NCI-H1417 (cell line): ENCODE measurements around the gene SSTR3.
"Not testable (repeated sequence)": the region's sequence is repeated elsewhere in the genome, so short reads cannot be mapped to it uniquely, and the experiment has no call there.

Source experiments
- DNase-seq, 3 experiments: peaks; one replicate each; lab custom pipeline; 2025; lab: John Stamatoyannopoulos, UW

Gene SSTR3

DNA sequence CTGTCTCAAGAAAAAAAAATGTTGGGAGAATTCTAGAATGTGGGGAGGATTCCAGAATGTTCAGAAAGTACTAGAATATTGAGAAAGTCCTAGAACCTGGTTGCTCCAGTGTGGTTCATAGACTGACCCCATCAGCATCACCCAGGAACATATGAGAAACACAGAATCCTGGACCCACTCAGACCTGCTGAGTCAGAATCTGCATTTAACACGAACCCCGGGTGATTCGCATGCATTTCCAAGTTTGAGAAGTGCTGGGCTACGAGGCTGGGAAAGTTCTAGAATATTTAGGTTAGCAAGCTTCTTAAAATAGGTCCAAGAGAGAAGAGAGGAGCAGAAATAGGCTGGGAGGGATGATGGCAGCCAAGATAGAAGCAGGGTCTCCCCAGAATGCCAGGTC is 30.6 kb downstream of the SSTR3 start:
- DNase-seq: no peak

DNA sequence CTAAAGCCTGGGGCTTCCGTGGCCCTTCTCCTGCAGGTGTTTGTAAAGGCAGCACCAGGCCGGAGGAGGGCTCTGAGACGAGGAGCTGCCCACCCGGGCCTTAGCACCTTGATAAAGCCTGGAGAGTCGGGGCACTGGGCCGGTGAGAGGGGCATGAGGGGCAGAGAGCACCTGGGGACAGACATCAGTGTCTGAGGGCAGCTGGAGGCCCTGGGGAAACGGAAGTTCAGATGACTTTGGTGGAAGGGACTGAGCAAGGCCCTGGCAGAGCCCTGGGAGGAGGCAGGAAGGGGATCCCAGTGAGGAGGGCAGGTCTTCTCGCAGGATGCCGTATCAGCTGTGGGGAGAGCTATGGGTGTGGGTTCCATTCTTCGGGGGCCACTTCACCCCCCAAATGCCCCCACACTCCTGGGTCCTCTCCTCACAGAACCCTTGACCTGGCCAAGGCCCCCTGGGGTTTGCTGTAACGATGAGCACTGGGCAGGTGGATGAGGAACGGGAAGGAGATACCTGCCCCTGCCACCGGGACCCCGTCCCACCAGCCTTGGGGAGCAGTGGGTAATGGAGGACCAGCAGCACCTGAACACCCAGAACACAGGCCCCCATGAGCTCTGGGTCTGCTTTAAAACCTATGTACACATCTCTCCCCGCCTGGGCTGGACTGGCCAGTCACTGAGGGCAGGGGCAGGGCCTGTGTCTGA is 31.6 kb downstream of the SSTR3 start:
- DNase-seq: no peak

DNA sequence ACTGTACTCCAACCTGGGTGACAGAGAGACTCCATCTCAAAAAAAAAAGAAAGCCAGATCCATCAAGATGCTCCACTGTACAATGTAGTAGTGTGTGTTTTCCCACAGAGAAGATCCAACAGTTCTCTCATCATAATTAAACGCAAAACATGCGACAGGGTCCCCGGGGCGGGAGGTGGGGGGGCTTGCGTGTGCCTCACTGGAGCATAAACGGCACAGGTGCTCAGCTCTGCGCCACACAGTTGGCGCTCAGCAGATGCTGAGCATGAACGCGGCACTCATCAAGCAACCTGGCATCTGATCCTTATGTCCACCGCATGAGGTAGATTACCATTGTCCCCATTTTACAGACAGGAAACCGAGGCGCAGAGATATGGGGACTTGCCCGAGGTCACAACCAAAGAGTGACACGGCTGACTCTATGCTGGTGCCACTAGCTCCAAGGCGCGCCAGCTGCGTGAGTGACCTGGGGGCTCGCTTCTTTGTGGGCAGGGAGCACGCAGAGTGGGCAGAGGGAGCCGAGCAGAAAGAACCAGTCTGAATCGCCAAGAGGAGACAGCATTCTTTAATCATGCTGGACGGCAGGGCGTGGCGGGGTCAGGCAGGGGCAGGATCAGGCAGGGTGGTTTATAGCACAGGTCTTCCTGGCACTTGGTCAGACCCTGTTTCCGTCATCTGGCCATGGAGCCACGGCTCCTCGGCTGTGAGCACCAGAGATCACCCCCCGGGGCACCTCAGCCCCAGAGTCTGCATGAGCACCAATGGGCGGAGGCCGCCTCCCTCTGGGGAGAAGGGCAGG is 32.5 kb downstream of the SSTR3 start:
- DNase-seq: no peak

DNA sequence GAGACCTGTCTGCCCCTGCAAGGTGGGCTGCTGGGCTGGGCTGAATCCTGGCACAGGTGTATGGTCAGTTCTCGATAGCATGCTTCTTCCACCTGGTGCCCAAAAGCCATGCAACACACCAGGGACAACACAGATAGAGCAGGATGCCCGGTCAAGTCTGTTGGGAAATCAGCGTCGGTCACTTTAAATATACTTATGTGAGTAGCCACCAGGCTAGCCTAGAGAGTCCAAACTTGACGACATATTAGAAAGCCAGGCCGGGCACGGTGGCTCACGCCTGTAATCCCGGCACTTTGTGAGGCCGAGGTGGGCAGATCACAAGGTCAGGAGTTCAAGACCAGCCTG is 33.2 kb downstream of the SSTR3 start:
- no peak for DNase-seq

DNA sequence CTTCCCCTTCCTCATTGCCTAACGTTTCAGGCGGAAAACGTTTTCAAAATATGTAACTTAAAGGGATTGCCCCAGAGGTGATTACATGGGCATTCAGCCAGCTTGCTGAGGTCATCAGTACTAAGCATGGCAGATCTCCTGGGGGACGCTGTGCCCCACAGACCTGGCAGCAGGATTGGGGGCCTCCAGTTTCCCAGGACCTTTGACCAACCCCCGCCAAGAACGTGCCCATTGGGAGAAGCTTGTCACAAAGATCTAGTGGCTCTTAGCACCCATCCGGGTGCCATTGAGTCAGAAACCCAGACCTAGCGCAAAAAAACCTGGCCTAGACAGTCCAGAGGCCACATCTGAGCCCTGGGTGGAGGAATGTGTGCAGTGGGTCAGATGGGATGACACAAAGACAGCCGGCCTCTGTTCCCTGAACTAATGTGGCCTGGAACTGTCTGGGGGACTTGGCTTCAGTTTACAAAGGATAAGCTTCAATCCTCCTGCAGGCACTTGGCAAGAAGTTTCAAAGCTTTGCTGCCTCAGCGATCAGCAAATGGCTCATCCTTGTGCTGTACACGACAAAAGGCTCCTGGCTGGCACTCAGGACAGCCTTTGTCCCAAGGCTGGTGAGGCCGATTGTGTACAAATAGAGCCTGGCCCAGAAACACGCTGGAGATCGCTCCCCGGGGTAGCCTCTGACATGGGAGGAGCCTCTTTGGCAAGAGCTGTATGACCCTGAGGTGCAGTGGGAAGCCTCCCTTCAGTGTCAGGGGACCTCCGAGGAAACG is 33.7 kb downstream of the SSTR3 start:
- no peak for DNase-seq

DNA sequence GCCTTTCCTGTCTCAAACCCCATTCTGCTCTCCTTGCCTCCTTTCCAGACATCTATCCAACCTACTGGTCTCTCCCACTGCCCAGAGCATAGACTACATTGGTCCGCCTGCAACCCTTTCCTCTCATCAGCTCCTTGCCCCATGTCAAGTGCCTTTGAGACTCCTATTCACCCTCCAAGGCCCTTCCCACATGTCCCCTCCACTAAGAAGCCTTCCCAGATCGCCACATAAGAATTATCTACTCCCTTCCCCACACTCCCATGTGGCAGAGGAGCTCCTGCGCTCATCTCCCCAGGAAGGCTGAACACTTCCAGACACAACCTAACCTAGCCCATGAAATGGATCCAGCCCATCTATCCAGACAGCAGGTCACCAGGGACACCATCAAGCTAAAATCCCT is 34.5 kb downstream of the SSTR3 start:
- no peak for DNase-seq

DNA sequence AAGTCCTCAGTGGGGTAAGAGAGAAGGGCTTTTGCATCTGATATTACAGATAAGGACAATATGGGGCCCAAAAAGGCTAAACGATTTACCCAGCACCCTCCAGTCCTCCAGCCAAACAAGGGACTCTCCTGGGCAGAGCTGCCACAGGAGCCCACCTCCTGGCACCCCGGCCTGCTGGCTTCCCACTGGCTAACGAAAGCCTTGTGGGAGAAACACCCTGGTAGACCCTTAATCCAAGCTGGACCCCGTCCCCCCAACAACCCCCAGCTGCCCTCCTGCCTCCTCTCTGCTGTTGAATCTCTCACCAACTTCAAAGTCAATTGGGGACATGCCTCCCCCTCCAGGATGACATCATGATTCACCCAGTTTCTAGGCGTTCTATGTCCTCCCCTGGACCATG is 35.1 kb downstream of the SSTR3 start:
- no peak for DNase-seq

DNA sequence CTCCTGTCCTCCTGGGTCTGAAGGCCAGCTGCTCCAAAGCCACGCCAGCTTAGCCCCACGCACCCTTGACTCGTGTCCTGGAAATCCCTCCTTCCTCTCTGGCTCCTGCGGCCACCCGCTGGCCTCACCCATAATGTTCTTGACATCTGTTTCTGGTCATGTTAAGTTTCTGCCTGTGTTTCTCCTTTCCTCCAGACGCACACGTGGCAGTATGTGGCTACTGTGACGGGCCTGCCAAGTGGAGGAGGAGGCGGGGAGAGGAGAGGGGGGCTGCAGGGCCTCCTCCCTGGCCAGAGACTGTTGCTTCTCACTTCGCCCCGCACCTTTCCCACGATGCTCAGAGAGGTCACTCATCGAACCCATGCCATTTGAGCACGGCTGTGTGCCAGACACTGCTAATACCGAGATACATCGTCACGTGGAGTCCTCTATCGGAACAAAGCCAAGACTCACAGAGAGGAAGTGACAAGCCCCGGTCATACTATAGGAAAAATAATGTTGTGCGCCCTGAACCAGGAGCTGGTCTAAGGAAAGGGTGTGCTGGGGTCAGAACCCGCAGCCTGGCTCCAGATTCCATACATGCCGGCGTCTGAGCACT is 35.7 kb downstream of the SSTR3 start:
- no peak for DNase-seq

DNA sequence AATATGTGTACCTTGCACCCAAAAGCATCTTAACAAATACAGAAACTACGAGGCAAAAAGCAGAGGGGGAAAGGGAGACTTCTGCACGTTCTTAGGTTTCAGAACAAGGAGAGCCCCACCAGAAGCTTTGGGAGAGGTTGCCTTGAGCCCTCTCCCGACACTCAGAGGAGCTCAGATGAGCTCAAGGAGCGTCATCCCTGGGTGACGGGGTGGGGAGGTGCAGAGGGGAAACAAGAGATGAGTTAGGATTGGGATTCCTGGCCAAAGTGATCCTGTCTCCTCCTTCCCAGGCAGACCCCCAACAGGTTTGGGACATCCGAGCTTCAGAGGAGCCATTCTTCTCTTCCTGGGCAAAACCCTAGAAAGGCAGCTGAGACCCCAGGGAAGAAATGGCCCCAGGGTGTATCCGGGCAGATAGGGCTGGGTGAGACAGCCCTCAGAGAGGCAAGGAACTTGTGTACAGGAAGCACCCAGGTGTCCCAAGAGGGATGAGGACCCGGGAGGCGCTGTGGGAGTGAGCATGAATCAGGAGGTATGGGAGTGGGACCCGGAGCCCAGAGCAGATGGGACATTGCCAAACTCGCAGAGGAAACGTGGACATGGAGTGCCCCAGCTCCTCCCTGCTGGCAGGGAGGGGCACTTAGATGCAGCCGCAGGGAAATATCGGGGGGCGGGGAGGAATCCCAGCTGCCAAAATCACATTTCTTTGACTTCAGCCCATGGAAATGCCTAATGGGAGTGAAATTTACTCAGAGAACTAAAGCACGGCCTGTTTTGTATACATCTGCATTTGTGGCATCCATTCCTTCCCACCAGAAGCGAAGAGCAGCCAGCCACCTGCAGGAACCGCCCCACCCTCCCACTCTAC is 36.6 kb downstream of the SSTR3 start:
- no peak for DNase-seq

DNA sequence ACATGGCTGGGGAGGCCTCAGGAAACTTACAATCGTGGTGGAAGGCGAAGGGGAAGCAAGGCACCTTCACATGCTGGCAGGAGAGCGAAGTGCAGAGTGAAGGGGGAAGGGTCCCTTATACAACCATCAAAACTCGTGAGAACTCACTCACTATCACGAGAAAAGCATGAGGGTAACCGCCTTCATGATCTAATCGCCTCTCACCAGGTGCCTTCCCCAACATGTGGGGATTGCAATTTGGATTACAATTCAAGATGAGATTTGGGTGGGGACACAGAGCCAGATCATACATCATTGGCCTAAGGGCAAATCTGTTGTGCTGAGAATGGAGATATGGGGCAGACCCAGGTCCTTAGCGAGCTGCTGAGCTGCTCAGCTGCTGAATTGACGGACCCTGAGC is 37.3 kb downstream of the SSTR3 start:
- DNase-seq: no peak

DNA sequence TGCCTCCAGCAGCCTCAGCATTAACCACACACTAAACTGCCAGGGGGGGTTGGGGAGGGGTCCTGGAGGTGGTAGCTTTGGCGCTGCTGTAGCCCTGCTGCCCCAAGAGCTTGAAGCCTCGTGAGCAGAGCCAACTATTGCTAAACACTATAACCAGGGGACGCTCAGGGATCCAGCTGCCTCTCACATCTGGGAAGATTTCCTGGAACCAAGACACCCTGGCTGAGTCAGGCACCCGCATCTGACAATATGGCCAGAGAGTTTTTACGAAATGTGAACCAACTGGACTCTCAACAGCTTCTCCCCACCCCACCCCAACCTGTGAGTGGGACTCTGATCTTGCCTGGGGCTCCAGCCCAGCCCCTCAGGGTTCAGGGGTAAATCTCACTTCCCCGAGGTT is 38.6 kb downstream of the SSTR3 start:
- no peak for DNase-seq

DNA sequence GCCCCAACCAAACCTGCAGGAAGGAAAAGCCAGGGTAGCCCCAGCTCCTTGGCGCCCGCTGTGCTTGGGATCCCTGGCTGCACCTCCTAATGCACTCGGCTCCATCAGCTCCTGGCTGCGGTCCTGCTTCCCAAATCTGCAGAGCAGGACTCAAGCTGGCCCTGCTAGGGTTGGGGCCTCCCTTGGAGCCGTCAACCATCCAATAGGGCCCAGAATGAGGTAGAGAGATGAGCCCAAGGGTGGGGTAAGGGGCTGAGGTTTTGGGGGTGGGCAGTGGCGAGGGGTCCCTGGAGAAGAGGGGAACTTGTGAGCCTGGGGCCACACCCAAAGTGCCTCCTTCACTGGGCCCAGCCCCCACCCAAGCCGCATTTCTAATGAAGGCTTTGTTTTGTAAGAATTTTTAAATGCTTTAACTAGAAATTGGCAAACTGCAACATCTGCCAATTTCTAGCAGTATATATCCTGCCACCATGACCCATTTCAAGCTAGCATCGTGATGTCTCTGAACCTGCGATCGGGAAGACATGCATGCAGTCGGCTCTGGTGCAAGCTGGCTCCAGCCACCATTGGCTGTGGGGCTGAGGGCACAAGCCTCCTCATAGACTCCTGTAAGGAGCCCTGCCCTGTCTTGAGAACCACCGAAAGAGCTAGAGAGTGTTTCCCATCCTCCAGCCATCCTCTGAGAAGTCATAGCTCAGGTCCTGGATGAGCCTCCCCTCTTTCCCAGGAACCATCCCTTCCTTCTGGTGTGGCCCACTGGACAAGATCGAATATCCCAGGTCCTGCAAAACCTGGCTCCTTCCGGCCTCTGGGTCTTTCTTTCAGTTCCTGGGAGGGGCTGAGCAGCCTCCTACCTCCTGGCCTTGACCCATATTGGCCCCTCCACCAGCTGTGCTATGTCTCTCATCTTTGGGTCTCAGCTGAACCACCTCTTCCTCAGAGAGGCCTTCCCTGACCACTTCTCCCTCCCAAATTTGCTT is 39.7 kb downstream of the SSTR3 start:
- DNase-seq: no peak

DNA sequence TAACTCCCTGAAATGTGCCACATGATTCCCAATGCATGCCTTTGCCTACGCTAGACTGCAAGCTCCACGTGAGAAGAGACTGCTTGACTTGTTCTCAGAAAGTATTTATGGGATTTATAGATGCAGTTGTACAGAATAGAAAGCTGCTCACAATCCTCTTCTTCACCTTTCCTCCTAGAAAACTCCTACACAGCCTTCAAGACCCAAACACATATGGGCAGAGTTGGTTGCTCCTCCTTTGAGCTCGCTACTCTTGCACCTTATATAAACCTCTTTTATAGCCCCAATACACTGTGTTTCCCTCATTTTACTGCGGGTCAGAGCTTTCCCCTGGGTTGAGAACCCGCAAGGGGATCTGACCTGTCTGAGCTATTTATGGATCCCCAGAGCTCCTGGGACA is 40.6 kb downstream of the SSTR3 start:
- no peak for DNase-seq

DNA sequence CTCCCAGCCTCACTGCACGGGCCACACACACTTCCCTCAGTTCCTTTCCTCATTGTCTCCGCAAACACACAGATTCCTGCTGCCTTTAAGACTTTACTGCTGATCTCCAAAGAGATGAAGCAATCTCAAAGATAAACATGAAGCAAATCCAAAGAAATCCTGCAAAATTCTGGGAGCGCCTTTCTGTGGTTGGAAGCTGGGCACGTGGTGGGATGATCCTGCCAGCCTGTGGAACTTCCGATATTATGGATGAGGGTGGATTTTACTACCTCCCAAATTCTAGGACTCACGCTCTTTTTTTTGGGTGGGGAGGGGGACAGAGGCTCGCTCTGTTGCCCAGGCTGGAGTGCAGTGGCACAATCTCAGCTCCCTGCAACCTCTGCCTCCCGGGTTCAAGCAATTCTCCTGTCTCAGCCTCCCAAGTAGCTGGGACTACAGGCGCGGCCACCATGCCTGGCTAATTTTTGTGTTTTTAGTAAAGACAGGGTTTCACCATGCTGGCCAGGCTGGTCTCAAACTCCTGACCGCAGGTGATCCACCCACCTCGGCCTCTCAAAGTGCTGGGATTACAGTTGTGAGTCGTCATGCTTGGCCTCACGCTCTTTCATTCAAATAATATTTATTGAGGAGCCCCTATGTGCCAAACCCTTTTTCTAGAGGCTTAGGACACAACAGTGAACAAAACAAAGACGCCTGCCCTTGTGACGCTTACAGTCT is 41.4 kb downstream of the SSTR3 start:
- not testable (repeated sequence) for DNase-seq

DNA sequence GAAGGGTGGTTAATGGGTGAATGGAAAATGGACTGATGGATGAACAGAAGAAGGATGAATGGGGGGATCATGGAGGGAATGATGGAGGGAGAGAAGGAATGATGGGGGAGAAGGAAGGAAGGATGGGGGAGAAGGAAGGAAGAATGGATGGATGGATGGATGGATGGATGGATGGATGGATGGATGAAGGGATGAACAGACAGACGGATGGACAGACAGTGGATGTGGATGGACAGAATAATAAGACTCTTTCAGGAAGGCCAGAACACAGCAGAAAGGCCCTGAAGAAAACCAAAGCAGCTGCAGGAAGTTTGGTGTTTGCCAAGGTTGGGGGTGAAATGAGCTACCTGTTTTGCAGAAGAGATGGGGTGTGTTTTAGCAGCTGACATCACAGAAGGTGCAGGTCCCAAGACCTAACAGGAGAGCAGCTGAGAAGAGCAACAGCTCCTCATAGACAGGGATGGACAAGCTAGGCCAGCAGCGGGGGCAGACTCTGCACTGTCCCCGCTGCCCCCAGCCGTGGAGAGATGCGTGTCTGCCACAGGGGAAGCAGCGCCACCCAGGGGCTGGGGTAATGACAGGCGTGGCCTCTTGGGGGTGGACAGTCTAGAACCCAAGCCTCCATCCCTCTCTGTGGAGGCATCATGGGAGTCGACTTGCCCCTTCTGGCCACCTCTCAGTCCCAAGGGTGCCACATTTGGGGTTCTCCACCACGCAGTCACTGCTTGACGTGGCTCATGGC is 42.2 kb downstream of the SSTR3 start:
- no peak for DNase-seq

DNA sequence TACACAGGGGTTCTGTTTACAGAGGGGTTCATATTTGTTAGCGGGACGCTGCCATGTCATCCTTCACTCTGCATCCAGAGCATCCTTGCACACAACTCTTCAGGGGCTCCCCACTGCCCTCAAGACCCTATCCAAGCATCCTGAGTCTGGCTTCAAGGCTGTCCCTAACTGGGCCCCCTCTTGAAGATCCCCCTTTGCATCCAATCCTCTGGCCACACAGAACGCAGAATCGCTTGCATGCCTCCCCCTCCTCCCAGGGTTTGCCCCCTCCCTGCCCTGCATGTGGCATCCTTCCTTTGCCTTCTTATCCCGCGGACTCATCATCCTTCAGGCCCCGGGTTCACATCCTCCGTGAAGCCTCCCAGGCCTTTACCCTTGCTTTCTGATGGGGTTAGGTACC is 42.9 kb downstream of the SSTR3 start:
- DNase-seq: no peak

DNA sequence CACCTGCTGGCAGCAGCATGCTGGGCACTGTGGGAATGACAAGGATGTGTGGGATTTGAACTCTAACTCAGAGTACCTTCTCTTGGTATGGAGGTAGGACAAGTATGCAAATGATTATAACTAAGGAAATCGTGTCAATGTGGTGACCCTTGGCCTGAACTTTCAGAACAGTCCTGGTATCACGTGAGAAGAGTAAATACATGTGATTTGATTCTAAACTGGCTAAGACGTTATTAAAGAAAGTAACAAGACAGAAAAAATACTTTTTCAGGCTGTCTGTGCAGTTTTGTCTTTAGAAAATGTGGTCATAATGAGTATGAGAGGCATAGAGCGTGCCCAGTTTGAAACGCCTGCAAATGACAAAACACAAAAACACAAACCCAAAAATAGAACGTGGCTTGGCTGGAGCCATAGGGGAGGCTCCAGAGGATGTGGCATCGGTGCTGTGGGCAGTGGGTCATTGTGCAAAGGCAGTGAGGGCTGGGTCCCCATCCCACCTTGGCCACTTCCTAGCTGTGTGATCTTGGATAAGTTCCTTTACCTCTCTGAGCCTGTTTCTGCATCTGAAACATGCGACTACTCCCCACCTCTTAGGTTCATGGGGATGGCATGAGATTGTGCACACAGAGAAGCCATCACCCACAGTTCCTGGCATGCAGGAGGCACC is 44.2 kb downstream of the SSTR3 start:
- DNase-seq: no peak

DNA sequence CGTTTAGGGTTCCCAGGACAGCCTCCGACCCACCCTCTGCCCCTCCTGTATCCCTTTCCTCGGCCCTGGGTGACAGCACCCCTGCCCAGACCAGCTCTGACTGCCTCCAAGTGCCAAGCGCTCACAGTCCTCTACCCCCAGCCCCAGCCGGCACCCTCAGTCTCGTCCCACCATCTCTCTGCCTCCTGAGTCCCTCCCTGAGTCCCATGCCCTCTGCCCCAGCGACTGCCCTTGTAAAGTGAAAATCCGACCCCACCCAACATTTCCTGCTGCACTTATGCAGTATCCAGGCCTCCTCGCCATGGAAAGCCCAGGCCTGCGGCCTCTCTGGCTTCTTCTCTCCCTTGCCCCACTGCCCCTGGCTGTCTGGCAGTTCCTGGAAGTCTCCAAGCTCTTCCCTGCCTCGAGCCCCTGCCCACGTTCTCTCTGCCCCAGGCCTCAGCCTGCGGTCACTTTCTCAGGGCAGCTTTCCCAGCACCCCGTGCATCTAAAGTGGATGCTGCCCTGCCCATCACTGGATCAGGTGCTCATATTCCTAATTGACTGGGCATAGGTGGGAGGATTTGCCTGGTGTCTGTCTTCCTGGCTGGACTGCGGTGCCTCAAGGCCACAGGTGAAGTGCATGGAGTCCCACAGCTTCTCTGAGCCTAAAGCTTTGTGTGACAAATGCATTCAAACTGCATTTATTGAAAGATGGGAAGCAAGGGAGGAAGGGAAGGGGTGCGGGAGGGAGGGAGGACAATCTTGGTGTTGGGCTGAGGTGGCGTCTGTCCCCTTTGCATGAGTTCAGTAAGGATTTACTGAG is 44.9 kb downstream of the SSTR3 start:
- no peak for DNase-seq
